ENCODE data around the gene FBXW7.

- TF ChIP-seq, protein P1, sequence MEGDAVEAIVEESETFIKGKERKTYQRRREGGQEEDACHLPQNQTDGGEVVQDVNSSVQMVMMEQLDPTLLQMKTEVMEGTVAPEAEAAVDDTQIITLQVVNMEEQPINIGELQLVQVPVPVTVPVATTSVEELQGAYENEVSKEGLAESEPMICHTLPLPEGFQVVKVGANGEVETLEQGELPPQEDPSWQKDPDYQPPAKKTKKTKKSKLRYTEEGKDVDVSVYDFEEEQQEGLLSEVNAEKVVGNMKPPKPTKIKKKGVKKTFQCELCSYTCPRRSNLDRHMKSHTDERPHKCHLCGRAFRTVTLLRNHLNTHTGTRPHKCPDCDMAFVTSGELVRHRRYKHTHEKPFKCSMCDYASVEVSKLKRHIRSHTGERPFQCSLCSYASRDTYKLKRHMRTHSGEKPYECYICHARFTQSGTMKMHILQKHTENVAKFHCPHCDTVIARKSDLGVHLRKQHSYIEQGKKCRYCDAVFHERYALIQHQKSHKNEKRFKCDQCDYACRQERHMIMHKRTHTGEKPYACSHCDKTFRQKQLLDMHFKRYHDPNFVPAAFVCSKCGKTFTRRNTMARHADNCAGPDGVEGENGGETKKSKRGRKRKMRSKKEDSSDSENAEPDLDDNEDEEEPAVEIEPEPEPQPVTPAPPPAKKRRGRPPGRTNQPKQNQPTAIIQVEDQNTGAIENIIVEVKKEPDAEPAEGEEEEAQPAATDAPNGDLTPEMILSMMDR (IDR thresholded peaks at IDR 0.05) = no peak
- no peak for TF ChIP-seq POLR2A (IDR thresholded peaks at IDR 0.05)
Measured at GRCh38 chr4:152513078-152513477, 22.8 kb downstream of the FBXW7 start.
